Raji (cell line): ENCODE data around the gene ACOT7.

Experiments used
- POLR2A ChIP-seq: IDR thresholded peaks from 2 replicates; pipeline ENCODE4 v1.6.1; 2011; ENCODE audit warnings: low read depth, low read length, control low read depth; ENCODE audit not compliant: insufficient read depth

Gene ACOT7

DNA sequence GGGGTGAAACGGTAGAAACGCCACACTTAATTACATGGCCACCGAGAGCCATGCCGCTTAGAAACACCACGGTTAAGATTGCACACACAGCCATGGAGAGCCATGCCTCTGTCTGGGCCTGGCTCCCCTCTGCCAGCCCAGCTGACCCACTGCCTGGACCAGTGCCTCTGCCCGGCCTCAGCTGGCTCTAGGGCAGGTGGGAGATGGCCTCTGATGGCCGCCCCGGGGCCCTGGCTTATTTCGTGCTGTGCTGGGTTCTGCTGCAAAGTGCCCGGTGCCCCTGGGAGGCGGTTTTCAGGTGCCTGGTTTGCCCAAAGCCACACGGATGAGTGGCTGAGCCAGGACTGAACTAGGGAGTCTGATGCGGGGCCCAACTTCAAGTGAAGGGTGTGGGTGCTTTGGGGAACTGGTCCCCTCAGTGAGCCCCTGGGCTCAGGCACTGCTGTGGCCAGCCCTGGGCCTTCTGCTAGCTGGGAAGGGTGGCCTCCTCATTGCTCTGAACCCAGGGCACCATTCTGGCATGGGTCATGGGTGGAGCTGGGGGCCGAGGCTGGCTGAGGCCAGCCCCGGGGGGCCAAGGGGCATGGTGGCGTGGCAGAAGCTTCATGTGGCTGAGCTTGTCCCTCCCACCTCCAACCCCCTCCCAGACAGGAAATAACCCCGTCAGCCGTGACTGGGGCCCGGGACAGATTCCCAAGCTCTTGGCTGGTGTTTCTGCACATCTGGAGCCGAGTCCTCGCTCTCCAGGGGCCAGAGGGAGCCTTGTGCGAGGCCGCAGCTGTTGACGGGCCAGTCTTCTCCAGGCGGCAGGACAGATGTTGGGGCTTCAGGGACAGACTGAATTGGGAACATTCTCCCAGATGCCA, 130.8 kb downstream of the ACOT7 start:
- TF ChIP-seq POLR2A = no peak

DNA sequence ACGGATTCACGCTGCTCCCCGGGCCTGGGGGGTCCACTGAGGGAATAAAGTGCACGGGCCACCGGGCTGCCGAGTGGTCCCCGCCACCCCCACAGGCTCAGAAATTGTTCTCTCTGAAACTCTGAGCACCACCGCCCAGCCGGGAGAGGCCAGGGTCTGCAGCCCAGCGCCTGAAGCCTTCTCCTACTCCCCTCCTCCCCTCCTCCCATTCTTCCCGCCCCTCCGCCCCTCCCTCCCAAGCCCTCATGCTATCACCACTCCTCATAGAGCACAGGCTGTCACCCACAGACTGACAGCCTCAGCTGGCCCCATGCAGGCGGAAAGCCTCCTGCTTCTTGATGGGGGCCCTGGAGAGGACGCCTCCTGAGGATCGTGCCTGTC, 132.0 kb downstream of the ACOT7 start:
- no peak for TF ChIP-seq POLR2A

DNA sequence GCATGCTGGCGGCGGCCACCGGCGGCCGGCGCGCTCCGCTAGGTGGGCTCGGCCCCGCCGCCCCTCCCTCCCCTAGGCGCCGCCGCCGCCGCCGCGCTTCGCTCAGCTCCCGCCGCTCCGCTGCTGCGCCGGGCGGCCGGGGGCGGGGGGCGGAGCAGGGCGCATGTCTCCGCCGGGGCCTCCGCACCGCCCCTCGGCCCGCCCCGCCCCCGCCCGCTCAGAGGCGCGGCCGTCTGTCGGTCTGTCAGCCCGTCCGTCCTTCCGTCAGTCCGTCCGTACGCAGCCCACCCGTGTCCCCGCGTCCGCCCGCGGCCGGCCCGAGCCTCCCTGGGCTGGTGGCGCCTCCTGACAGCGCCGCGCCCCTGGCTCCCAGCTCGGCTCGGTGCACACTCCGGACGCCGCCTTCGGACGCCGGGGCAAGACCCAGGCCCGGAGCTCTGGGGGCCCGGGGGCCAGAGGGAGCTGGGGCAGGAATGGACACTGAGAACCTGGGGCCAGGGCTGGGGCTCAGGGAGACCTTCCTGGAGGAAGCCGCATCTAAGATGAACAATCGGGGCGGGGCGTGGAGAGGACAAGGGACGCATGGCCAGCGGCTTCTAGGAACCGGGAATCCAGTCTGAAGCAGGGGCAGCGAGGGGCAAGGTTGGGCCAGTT, 132.5 kb downstream of the ACOT7 start, which contains the start of gene GPR153:
Gene GPR153, minus strand, starts transcription at position 138 of the 654 bp plus-strand sequence. CDS start 6,193 bp downstream, outside the sequence.
- TF ChIP-seq POLR2A = no peak

GRCh38 chr1:6260433-6260934, 133.1 kb downstream of the ACOT7 start:
- TF ChIP-seq POLR2A = no peak

DNA sequence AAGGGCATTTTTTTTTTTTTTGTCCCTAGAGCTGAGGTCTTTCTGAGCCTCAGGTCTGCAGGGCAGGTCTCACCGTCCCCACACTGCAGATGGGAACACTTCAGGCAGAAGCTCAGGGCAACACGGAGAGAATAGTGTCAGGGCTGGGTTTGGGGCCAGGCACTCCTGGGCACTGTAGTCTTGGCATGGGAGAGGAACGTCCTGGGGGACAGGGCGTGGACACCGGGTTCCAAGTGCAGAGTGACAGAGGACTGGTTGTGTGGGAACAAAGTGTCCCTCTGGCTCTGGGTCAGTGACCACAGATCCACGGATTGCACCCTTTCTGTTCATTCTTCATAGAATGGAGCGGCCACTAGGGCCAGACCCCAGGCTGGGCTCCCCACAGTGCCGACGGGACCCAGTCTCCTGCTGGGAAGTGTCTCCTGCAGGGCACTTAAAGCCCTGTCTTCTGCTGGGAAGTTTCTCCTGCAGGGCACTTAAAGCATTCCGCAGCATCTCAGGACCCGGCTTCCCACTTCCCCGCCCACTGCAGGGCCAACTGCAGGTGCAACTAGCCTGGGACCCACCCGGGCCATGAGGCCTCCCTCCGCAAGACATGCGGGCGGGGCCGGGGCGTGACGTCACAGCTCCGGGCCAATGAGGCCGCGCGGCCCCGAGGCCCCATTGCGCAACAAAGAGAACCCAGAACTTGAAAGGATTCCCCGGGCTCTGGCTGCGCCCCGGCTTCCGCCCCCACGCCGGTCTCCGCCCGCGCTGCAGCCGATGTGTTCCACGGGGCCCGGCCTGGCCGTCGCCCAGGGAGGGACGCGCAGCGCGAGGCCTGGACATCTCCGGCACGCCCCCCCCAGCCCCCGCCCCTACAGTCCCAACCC, 133.8 kb downstream of the ACOT7 start:
- no peak for TF ChIP-seq POLR2A

DNA sequence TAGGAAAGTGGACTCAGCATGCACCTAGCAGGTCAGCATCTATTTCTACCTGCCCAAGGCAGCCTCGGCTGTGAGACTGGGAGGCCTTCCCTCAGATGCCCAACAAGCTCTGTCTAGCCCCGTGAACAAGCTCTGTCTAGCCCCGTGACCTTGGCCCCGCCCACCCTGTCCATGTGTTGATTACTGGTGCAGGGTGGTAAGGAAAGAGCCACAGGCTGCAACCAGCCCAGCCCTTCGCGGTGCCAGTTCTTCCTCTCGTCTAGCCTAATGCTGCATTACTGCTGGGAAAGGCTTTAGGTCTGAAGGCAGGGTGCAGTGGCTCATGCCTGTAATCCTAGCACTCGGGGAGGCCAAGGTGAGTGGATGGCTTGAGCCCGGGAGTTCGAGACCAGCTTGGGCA, 134.9 kb downstream of the ACOT7 start:
- TF ChIP-seq POLR2A = no peak

DNA sequence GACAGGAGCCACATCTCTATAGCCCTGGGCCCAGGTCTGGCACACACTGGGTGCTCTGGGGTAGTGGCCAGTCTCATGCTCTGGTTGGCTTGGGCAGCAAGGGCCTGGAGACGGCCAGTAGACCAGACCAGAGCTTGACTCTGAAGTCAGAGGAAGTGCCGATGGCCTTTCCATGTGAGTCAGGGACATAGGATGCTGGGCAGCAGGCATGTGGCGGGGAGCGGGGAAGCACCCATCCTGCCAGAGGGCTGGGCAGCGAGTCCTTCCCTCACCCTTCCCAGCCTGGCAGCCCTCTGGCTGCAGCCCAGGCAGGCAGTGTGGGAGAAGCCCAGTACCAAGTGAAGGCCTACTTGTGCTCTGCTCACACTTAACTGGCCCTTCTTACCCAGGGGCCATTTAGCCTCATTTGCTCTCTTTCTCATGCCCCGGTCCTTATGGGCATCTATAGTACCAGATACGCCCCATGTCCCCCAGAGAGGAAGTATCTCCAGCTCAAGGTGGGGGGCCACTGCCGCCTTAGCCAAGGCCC, 136.0 kb downstream of the ACOT7 start:
- TF ChIP-seq POLR2A = no peak

DNA sequence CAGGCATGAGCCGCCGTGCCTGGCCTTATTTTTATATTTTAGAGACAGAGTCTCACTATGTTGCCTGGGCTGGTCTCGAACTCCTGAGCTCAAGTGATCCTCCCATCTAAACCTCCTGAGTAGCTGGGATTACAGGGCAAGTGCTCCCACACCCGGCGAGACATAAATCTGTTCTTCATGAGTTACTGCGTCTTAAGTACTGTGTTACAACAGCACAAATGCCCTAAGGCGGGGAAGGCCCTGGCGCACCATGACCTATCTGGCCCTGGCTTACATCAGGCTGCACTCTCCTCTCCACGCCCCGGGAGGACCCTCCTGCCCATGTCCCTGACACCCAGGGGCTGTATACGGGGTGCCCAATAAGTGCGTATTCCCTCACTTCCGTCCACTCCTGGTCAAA, 136.9 kb downstream of the ACOT7 start:
- no peak for TF ChIP-seq POLR2A

DNA sequence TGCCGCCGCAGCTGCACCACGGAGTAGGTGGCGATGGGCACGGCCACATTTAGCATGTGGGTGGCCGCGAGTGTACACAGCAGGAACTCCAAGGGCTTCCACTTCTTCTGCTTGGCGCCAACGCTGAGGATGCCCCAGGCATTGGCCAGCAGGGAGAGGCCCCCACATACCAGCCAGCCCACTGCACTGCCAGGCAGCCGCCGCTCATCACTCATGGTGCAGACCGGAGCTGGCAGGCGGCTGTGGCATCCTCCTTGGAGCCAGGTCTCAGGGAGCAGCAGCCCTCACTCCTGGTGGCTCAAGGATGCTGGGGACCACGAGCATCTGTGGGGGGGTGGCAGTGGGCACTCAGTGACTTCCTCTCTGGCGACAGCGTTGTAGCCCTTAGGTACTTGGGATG, 138.9 kb downstream of the ACOT7 start:
- no peak for TF ChIP-seq POLR2A

- TF ChIP-seq POLR2A = no peak
Observed at GRCh38 chr1:6253380-6253779, 140.2 kb downstream of the ACOT7 start.

DNA sequence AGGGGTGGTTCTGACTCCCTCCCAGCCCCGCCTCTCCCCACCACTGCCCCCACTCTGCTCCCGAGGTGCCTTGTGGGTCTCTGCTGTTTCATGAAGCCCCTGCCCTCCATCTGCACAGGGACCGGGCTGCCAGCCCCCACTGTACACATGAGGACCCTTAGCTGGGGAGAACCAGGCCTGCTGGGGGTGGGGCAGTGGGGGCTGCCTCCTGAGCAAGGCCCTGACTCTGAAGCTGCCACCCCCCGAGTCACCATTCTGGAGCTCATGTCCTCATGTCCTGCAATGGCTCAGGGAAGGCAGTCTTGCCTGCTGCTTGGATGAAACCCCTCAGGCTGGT, 141.2 kb downstream of the ACOT7 start:
- no peak for TF ChIP-seq POLR2A

GRCh38 chr1:6251681-6252373, 141.7 kb downstream of the ACOT7 start:
- TF ChIP-seq POLR2A = no peak

DNA sequence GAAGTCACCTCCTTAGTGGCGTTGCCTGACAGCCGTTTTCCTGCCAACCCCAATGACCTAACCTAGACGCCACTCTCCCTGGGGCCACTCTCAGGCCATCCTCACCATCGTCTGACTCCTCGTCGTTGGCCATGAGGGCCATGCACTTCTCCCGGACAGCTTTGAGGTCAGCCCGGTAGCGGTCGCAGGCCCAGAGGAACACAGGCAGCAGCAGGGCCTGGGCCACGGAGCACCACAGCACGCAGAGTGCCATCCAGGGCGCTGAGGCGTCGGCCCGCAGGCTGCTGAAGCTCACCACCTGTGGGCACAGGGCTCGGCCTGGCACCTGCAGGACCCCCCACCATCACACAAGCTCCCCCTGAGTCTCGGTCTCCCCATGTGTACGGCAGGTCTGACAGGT, 142.3 kb downstream of the ACOT7 start:
- no peak for TF ChIP-seq POLR2A

- TF ChIP-seq POLR2A = no peak
Observed at GRCh38 chr1:6249739-6250689, 143.6 kb downstream of the ACOT7 start.
